GM12873 (cell line): ENCODE data around the gene GRAMD4.

Experiments used
- TF ChIP-seq, protein P1 (sequence below): IDR thresholded peaks from 2 replicates; pipeline ENCODE4 v1.5.1; 2012; ENCODE audit warnings: low read depth, mild to moderate bottlenecking, moderate library complexity, low read length, control low read depth; ENCODE audit not compliant: insufficient read depth; ENCODE audit errors: missing control alignments

Gene GRAMD4

DNA sequence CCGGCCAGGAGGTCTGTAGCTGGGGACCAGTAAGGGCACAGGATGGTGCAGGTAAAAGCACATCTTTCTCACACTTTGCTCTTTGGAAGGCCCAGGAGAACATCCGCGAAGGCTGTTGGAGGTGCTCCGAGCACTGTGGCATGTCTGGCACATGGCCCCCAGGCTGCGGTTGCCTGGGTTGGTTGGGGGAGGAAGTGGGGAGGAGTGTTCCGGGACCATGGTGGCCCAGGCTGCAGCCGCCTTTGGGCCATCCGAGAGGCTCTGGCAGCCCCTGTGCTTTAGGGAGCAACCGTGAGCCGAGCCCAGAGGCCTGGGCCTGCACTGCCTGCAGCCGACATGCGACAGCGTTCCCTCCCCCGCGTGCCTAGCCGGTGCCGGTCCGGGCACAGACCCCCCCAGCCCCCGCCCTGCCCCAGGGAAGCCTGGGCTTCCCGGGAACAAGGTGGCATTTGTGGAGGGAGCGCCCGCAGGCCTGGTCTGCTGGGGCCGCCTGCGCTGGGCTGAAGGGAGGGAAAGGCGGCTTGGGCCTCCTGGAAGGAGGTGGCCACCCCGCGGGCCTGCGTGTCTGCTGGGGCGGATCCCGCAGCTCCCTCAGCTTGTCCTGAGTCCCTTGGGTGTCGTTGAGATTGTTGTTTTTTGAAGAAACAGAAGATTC is 57.9 kb downstream of the GRAMD4 start:
- TF ChIP-seq, protein P1, sequence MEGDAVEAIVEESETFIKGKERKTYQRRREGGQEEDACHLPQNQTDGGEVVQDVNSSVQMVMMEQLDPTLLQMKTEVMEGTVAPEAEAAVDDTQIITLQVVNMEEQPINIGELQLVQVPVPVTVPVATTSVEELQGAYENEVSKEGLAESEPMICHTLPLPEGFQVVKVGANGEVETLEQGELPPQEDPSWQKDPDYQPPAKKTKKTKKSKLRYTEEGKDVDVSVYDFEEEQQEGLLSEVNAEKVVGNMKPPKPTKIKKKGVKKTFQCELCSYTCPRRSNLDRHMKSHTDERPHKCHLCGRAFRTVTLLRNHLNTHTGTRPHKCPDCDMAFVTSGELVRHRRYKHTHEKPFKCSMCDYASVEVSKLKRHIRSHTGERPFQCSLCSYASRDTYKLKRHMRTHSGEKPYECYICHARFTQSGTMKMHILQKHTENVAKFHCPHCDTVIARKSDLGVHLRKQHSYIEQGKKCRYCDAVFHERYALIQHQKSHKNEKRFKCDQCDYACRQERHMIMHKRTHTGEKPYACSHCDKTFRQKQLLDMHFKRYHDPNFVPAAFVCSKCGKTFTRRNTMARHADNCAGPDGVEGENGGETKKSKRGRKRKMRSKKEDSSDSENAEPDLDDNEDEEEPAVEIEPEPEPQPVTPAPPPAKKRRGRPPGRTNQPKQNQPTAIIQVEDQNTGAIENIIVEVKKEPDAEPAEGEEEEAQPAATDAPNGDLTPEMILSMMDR = no peak

DNA sequence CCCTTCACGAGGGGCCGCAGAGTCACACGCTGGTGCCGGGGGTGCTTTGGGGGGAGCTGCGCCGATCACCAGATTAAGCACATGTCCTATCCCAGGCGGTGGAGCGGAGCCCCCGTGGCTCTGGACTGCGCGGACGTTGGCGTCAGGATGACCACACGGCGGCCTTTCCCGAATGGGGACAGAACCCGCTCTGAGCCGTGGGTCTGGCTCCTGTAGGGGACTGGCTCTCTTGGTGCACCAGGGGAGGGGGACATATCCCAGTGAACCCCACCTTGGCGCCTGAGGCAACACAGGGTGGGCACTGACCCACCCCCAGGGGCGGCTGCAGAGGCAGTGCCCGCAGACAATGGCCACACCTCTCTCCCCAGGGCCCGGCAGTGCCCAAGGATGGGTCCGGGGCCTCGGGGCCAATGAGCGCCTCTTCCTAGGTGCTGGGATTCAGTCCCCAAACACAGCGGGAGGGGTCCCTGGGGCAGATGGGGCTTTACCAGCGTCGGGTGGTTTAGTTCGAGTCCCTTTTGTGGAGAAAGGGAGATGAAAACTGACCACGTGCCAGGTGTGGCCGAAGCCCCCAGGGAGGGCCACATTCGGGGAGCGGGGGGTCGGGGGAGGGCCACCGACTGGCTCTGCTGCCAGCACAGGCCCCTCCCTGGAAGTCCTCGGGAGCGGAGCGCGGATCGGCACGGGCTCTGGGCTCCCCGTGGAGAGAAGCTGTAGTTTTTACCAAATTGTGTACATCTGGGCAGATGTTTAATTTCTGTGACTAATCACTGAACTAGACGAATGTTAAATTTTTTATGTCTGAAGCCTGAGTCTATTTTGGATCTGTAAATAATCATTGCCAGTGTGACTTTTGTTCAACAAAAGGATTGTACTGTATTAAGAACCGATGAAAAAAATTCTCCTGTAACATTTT is 58.9 kb downstream of the GRAMD4 start:
- TF ChIP-seq, protein P1 = no peak

DNA sequence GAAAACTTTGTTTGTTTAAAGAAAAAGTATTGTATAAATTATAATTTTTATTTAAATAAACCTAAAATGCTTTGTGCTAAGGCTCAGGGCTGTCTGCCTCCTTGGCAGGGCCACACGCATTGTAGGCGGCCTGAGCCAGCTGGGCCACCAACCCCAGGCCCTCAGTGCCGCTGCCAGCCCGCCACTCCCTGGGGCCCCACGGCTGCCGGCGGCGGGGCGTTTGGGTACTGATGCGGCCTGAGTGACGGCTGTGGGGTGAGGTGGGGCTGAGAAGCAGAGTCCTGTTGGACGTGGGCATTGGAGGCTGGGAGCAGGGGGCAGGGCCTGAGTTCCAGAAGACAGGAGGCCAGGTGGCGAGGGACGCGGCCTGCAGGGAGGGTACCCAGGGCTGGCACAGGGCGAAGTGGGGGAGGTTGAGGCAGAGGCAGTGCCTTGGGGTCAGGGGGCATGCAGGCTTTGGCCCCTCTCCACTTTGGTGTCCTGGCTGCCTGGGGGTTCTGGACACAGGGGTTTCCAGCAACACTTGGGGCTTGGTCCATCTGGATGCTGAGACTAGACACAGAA is 59.6 kb downstream of the GRAMD4 start:
- TF ChIP-seq, protein P1 = no peak

DNA sequence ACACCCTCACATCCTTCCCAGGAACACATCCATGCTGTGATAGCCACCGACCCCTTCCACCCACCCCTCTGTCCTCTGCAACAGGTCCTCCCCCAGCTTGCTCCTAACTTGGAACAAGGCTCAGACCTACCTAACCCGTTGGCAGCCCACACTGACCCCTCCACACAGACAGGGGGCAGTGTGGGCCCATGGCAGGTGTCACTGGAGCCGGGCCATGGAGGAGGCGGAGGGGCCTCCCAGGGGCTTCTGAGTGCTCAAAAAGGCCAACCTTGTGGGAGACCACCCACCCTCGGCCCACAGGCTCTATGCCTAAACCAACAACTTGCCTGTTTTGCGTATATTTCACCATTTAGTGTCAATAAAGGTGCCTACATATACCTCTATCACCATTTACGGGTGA is 60.8 kb downstream of the GRAMD4 start:
- TF ChIP-seq, protein P1 = peak; percentile 65

DNA sequence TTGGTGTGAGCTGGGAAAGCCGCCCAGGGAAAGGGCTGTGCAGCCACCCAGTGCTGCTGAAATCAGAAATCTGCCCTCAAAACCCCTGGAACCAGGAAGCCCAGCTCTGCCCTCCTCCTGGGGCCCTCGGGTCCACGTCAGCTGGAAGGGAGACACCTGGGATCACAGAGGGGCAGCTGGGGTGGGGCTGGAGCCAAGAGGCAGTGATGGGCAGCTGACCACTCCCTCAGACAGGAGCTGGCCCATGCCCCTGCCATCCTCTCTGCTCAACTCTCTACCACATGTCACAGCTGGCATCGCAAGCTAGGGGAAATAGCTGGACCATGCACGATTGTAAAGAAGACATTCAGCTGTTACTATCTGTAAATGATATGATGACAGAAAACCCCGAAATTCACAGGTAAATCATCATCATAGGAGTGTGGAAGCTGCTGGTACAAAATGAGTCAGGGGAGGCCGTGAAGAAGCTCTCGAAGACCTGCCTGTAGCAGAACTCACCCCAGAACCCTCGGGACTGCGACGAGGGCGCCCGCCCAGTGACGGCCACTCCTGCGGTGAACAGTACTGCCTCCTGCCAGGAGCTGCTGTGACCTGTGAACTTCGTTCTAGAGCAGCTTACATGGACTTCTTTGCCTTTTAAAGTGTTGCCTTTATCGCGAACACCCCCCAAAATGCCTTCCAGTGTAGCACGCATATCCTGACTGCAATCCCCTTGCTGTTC is 62.0 kb downstream of the GRAMD4 start:
- TF ChIP-seq, protein P1 = no peak

DNA sequence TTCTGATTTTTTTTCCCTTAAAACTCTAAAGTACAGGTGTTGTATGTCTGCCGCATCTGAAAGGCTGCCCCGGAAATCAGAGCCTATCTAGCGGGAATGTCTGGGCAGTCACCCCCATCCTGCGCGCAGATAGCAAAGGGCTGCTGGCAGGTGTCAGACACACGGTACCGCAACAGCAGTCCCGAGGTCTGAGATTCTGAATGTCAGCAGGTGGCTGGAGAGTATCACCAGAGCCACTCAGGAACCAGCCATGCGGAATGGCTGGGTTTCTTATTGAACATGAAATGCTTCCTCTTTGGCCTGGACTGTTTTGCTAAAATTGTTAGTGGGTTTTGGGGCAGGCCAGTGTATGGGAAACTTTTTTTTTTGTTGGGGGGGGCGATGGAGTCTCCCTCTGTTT is 64.5 kb downstream of the GRAMD4 start:
- TF ChIP-seq, protein P1 = no peak
